Myocyte (in vitro differentiated cells): ENCODE data around the gene ZNF766. TPM values are rescaled to one million over a fixed set of nuclear protein-coding genes. Genes with fewer than 3 reads are reported as not detected.

Experiments used
- microRNA counts: library from miRNA; unstranded; fragments of <30 nt; microRNA quantifications from one replicate; lab custom pipeline; 2016
- microRNA-seq: library from miRNA; unstranded; fragments of <30 nt; microRNA quantifications from one replicate; pipeline ENCODE4, GENCODE V29; 2016
- total RNA-seq: library from RNA; depleted of rRNA; stranded (reverse); fragments of >200 nt; gene quantifications from 2 replicates; pipeline ENCODE4 v1.2.3, GENCODE V29; 2014

ZNF766 gene
- total RNA-seq, 1 donor from 2014 or later = 12.1 TPM

MicroRNAs within 50 kb of the gene (microRNA counts, 767-probe panel; counts per million panel counts)
- not detected for microRNA hsa-miR-643 (lab: Ali Mortazavi, UCI)

Small RNA genes within 50 kb of the gene (microRNA-seq; reads per million reads assigned to microRNA genes)
- gene MIR643 (0.97 reads per million), gene MIR6801 (not detected)

Other genes with a start within 250 kb of the ZNF766 start
- 14.0 and 14.5 TPM in 2 replicates for gene ZNF614, start 241.2 kb upstream of the ZNF766 start, total RNA-seq
- 9.4 and 9.9 TPM in 2 replicates for gene ZNF432, start 220.7 kb upstream of the ZNF766 start, total RNA-seq
- gene ZNF841, start 173.8 kb upstream of the ZNF766 start, total RNA-seq = 13.3 and 13.9 TPM in 2 replicates
- gene ZNF616, start 129.6 kb upstream of the ZNF766 start, total RNA-seq = 10.6 and 11.3 TPM in 2 replicates
- gene ZNF836, start 98.0 kb upstream of the ZNF766 start, total RNA-seq = 4.5 and 4.8 TPM in 2 replicates
- 351 and 428 TPM in 2 replicates for gene PPP2R1A, start 79.5 kb upstream of the ZNF766 start, total RNA-seq
- gene ZNF480, start 27.6 kb downstream of the ZNF766 start, total RNA-seq = 6.6 and 8.3 TPM in 2 replicates
- gene ZNF610, start 66.7 kb downstream of the ZNF766 start, total RNA-seq = 3.3 and 4.4 TPM in 2 replicates
- 18.1 and 50.1 TPM in 2 replicates for gene ZNF880, start 100.3 kb downstream of the ZNF766 start, total RNA-seq
- gene ZNF528, start 128.3 kb downstream of the ZNF766 start, total RNA-seq = 8.7 and 26.8 TPM in 2 replicates
- gene ZNF534, start 159.6 kb downstream of the ZNF766 start, total RNA-seq = 0.05 and 0.08 TPM in 2 replicates
- 2.2 and 4.7 TPM in 2 replicates for gene ZNF578, start 184.0 kb downstream of the ZNF766 start, total RNA-seq